Coronary artery (tissue), 2 donors: ENCODE measurements around the gene OCRL.

Source experiments
- DNase-seq: peaks from one replicate; pipeline ENCODE4 v3.0.0-alpha.2; 2017; ENCODE audit warnings: low spot score
- H3K27ac ChIP-seq, 2 donors: fragments of 200-600 bp; sonication (generic); one replicate each; pipeline ENCODE4 v1.5.1; 2016 to 2019
- H3K4me3 ChIP-seq: fragments of 200-600 bp; sonication (generic); 2 replicates; pipeline ENCODE4 v1.5.1; 2016; ENCODE audit warnings: mild to moderate bottlenecking, moderate library complexity
- TF ChIP-seq, protein P1 (sequence below): fragments of 200-600 bp; sonication (generic); IDR thresholded peaks from one replicate; pipeline ENCODE4 v1.5.1; 2019; ENCODE audit warnings: antibody characterized with exemption

Gene OCRL

DNA sequence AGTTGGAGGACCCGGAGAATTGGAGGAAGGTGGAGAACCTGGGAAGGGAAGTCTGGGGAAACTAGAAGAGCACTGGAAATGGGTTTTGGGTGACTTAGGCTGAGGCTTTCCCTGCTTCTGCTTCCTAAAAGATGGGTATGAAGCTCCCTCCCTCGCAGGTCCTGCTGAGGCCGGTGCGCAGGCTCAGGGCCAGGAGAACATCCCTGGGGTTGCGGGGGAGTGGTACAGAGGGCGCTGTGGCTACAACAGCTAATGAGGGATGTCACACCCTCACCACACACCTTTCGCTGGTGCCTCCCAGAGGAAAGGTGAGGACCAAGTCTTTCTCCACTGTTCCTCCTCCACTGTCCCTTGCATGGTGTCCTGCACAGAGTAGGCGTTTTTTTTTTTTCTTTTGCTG, 98.9 kb downstream of the OCRL start:
- TF ChIP-seq, protein P1, sequence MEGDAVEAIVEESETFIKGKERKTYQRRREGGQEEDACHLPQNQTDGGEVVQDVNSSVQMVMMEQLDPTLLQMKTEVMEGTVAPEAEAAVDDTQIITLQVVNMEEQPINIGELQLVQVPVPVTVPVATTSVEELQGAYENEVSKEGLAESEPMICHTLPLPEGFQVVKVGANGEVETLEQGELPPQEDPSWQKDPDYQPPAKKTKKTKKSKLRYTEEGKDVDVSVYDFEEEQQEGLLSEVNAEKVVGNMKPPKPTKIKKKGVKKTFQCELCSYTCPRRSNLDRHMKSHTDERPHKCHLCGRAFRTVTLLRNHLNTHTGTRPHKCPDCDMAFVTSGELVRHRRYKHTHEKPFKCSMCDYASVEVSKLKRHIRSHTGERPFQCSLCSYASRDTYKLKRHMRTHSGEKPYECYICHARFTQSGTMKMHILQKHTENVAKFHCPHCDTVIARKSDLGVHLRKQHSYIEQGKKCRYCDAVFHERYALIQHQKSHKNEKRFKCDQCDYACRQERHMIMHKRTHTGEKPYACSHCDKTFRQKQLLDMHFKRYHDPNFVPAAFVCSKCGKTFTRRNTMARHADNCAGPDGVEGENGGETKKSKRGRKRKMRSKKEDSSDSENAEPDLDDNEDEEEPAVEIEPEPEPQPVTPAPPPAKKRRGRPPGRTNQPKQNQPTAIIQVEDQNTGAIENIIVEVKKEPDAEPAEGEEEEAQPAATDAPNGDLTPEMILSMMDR = no peak
- no peak for DNase-seq
- no peak overlapping the region for H3K27ac ChIP-seq
- H3K4me3 ChIP-seq = no peak overlapping the region

DNA sequence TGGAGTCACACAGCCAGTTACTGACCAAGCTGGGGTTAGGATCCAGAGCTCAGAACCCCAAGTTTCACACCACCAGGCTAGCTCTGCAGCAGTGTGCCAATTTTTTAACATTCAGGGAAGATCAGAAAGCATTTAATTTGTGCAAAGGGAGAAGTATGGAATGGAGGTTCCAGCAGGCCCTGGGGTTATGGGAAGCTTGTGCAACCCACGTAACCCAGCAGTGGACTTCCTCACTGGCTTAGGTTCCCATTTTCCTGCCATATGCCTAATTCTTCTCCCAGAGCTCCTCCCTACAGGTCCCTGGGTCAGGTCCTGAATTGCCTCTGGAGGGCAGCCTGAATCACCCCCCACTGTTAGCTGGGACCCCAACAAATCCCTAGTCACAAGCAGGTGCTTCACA, 100.7 kb downstream of the OCRL start:
- no peak overlapping the region for H3K4me3 ChIP-seq
- DNase-seq = no peak
- TF ChIP-seq, protein P1 = no peak
- no peak overlapping the region for H3K27ac ChIP-seq

DNA sequence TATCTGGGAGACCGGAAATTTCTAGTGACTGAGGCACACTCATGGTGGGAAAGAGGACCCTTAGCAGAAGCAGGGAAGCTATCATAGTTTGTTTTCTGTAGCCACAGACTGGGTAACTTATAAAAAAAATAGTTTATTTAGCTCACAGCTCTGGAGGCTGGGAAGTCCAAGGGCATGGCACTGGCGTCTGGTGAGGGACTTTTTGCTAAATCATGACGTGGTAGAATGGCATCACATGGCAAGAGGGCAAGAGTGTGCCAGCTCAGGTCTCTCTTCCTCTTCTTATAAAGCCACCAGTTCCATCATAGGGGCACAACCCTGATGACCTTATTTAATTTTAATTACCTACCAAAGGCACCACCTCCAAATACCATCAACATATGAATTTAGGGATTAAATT, 101.4 kb downstream of the OCRL start:
- Histone ChIP-seq H3K4me3 (no peak overlapping the region), H3K27ac (no peak overlapping the region)
- DNase-seq = no peak
- TF ChIP-seq, protein P1 = no peak

DNA sequence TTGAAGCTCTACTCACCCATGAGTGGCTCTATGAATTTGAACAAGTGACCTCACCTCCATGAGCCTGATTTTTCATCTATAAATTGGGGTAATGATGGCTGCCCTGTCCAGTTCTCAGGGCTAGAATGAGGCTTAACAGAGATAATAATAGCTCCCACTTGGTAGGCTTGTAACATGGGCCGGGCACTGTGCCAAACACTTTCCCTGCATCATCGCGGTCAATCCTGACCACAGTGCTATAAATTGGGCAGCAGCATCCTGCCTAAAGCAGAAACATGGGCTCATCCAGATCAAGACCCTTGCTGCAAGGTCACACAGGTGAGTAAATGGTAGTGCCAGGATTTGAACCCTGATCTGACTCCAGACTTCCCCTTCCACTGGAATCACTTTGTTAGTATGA, 101.9 kb downstream of the OCRL start:
- TF ChIP-seq, protein P1 = no peak

More for the DNA sequence above, 101.9 kb downstream of the OCRL start:
- no peak for DNase-seq
- H3K27ac ChIP-seq = no peak overlapping the region
- H3K4me3 ChIP-seq = no peak overlapping the region
